Activated CD8-positive, alpha-beta memory T cell treated with anti-CD3 and anti-CD28 coated beads, Interleukin-2, amount 50 U/mL, for 4 hours (primary cell): ENCODE results near the gene C19orf85.

Experiments
- DNase-seq: peaks from one replicate; pipeline ENCODE4 v3.0.0-alpha.2; 2020

C19orf85 gene

GRCh38 chr19:55488986-55489710, 24.6 kb upstream of the C19orf85 start:
- DNase-seq, result no peak

- no peak for DNase-seq
These were observed 23.6 kb upstream of the C19orf85 start, which contains the start of gene SSC5D for GRCh38 chr19:55487924-55488687. Gene SSC5D, plus strand, starts transcription at chr19:55488436. Its CDS starts 154 bp downstream, at chr19:55488590.

GRCh38 chr19:55486971-55487923, 22.7 kb upstream of the C19orf85 start:
- peak; percentile 46 for DNase-seq

- DNase-seq, result no peak
These were observed 21.8 kb upstream of the C19orf85 start for GRCh38 chr19:55486043-55486970.

- no peak for DNase-seq
These were observed 21.0 kb upstream of the C19orf85 start for GRCh38 chr19:55485439-55486011.

- peak; percentile 65 for DNase-seq
These were observed 20.3 kb upstream of the C19orf85 start, which contains the start of gene NAT14 for GRCh38 chr19:55484593-55485438. Gene NAT14, plus strand, starts transcription at chr19:55485188. Its CDS starts 521 bp downstream, at chr19:55485709.

- no peak for DNase-seq
These were observed 19.4 kb upstream of the C19orf85 start for GRCh38 chr19:55483706-55484592.

GRCh38 chr19:55482967-55483705, 18.6 kb upstream of the C19orf85 start:
- no peak for DNase-seq

GRCh38 chr19:55482156-55482961, 17.8 kb upstream of the C19orf85 start:
- DNase-seq, result no peak

- DNase-seq, result no peak
These were observed 17.2 kb upstream of the C19orf85 start for GRCh38 chr19:55481794-55482155.

GRCh38 chr19:55481148-55481793, 16.7 kb upstream of the C19orf85 start:
- no peak for DNase-seq

- DNase-seq, result no peak
These were observed 15.1 kb upstream of the C19orf85 start for GRCh38 chr19:55479451-55480230.

- no peak for DNase-seq
These were observed 14.5 kb upstream of the C19orf85 start for GRCh38 chr19:55479045-55479444.

- no peak for DNase-seq
These were observed 13.8 kb upstream of the C19orf85 start for GRCh38 chr19:55478364-55478763.

GRCh38 chr19:55477905-55478304, 13.4 kb upstream of the C19orf85 start:
- DNase-seq, result no peak

GRCh38 chr19:55476100-55476775, 11.7 kb upstream of the C19orf85 start, which contains the start of gene ZNF628:
Gene ZNF628, plus strand, starts transcription at chr19:55476617. Its CDS starts 3,294 bp downstream, at chr19:55479911.
- peak; percentile 99 for DNase-seq
